PC-9 (cell line): ENCODE data around the gene CTNNBL1.

Experiments
- EZH2 ChIP-seq: fragments of 200-600 bp; sonication (generic); IDR thresholded peaks from 2 replicates; pipeline ENCODE4 v1.8.0; 2017; ENCODE audit warnings: antibody characterized with exemption, low read depth
- TF ChIP-seq, protein P1 (sequence below): fragments of 200-600 bp; sonication (generic); conservative IDR thresholded peaks from 2 replicates; pipeline ENCODE4 v1.6.1; 2017; ENCODE audit warnings: mixed run types, antibody characterized with exemption, mild to moderate bottlenecking, moderate library complexity

DNA sequence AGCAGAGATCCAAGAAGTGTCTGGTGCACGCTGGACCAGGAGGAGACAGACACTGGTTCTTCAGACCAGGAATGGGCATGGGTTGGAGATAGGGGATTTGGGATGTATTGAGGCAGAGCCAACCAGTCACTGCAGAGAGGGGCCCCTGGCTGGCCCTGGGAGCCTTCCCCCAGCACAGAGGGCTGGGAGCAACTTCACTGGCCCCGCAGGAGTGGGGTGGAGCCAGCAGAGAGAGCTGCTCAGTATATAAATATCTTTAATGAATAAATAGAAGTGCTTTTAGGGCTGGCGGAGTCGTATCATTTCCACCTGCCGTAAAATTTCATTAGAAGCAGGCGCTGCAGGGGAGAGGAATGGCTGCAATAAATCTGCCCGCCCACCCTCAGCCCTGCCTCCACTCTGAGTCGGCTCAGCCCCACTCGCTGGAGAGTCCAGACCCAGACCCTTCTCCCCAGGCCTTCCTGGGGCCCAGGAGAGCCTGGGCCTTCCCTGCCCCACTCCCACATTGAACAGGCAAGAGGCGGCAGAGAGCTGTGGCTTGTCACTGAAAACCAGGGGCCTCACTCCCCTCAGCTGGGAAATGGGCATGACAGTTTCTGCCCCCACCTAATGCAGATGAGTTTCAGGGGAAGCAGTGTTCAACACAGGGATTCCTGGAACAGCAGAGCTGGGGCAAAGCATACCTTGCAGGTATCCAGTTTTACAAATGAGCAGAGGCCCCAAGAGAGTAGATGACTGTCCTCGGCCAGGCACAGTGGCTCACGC, 185.2 kb downstream of the CTNNBL1 start:
- TF ChIP-seq, protein P1, sequence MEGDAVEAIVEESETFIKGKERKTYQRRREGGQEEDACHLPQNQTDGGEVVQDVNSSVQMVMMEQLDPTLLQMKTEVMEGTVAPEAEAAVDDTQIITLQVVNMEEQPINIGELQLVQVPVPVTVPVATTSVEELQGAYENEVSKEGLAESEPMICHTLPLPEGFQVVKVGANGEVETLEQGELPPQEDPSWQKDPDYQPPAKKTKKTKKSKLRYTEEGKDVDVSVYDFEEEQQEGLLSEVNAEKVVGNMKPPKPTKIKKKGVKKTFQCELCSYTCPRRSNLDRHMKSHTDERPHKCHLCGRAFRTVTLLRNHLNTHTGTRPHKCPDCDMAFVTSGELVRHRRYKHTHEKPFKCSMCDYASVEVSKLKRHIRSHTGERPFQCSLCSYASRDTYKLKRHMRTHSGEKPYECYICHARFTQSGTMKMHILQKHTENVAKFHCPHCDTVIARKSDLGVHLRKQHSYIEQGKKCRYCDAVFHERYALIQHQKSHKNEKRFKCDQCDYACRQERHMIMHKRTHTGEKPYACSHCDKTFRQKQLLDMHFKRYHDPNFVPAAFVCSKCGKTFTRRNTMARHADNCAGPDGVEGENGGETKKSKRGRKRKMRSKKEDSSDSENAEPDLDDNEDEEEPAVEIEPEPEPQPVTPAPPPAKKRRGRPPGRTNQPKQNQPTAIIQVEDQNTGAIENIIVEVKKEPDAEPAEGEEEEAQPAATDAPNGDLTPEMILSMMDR: no peak
- TF ChIP-seq EZH2: no peak
